GM21515 (cell line): ENCODE measurements around the gene PRR12.

ENCODE experiments used
- ATAC-seq: cut with Tn5 transposase; IDR thresholded peaks from one replicate; pipeline ENCODE4 v1.9.1; 2021; ENCODE audit not compliant: unreplicated experiment

PRR12 gene

DNA sequence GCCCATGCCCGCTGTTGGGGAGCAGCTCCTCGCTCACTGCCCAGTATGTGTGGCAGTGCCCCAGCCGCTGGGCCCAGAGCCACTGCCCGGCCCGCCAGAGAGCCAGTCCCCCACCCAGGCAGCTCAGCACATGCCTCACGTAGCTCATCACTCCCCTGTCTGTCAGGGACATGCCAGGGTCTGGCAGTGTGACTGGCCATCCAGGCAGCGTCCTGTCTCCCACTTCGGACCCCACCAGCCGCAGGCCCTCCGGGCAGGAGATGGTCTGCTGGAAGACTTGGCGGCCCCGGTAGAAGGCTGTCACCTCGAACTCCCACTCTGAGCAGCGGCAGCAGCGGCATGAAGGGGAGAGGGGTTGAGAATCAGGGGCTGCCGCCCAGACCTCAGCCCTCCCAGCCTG, 71.0 kb downstream of the PRR12 start:
- ATAC-seq, result no peak

- no peak for ATAC-seq
Measured at GRCh38 chr19:49663224-49663623, 72.2 kb downstream of the PRR12 start.

- peak; percentile 29 for ATAC-seq
Measured at GRCh38 chr19:49664171-49665035, 73.4 kb downstream of the PRR12 start.

DNA sequence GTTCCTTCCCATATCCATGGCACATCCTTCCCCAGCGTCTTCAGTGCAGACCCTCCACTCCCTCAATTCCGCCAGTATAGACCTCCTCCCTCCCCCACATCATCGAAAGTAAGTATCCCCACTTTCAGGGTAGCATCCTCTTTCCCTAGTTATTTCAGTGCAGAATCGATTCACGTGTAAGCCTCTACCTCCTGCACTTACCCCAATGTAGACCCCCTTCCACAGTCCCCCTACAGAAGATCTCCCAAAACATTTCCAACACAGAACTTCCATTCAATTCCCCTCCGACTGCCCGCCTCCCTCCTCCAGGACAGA, 74.0 kb downstream of the PRR12 start:
- ATAC-seq, result no peak

- peak; percentile 73 for ATAC-seq
Measured at GRCh38 chr19:49665351-49666119, 74.6 kb downstream of the PRR12 start, which contains the start of the genes BCL2L12 and IRF3. BCL2L12 (plus strand) TSS chr19:49665933; CDS start chr19:49666693, 760 bp downstream. IRF3 (minus strand) TSS chr19:49665857; CDS start chr19:49664838, 1,019 bp downstream.

- no peak for ATAC-seq
Measured at GRCh38 chr19:49666120-49666444, 75.1 kb downstream of the PRR12 start.

DNA sequence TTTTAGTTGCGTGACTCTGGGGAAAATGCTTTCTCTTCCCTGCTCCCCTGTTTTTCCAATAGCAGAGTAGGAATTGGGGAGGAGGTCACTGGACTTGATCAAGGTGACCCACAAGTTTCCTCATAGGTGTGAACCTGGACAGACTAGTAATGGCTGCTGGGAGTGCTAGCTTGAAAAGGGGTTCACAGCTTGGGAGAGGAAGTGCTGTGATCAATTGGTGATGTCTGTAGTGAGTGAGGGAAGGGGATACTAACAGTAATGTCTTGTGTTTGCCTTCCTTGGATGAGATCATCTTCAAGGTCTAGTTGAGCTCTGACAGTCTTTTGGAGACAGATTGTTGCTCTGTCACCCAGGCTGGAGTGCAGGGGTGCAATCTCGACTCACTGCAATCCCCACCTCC, 76.5 kb downstream of the PRR12 start:
- ATAC-seq, result no peak

- ATAC-seq, result no peak
Measured at GRCh38 chr19:49669516-49669915, 78.5 kb downstream of the PRR12 start.

DNA sequence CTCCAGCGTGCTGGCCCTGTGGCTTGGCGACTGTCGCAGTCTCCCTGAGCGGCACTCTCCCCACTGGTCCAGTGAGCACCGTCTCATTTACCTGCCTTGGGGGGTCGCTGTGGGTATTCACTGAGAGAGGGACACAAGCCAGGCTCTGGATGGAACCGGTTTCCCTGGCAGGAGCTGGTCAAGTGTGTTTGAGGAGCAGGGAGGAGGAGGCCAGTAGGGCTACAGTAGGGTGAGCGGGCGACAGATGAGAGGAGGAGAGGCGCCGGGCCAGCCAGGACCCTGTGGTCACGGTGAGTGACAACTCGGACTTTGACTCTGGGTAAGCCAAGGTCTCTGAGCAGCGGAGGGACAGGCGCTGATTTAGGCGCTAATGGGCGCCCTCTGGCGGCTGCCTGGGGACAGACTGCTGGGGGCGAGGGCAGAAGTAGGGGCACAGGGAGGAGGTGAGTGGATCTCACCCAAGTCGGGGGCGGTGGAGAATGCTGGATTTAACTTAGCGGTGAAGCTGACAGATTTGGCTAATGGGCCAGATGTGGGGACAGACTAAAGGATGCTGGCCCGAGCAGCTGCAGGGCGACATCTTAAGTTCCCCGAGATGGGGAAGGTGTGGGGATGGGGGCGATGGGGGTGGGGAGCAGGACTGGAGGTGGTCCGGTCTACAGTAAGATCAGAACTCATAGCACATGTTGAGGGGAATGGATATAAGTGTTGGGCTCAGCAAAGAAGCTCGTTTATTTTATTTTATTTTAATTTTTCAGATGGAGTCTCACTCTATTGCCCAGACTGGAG, 81.3 kb downstream of the PRR12 start:
- no peak for ATAC-seq
